Esophagus squamous epithelium (tissue), 5 donors: Measurements from ENCODE around the gene SERPINB7. TPM values are rescaled to one million over a fixed set of nuclear protein-coding genes. Genes with fewer than 3 reads are reported as not detected.

ENCODE experiments used
- DNase-seq: peaks from one replicate; lab custom pipeline; 2025; lab: John Stamatoyannopoulos, UW
- H3K27ac ChIP-seq, 4 donors: fragments of 200-600 bp; sonication (generic); one replicate each; pipeline ENCODE4 v1.5.1; 2016 to 2019; ENCODE audit warnings: mild to moderate bottlenecking in 1 of 4
- H3K27me3 ChIP-seq, 4 donors: fragments of 200-600 bp; sonication (generic); 1 replicate in 3 of 4; 2 replicates in 1 of 4; pipeline versions ENCODE4 v1.5.1 to v1.6.0; 2017 to 2021; ENCODE audit warnings: antibody characterized with exemption in 1 of 4
- H3K36me3 ChIP-seq, 3 donors: fragments of 200-600 bp; sonication (generic); one replicate each; pipeline ENCODE4 v1.5.1; 2016 to 2019
- H3K4me1 ChIP-seq, 3 donors: fragments of 200-600 bp; sonication (generic); one replicate each; pipeline ENCODE4 v1.5.1; 2017 to 2019
- H3K4me3 ChIP-seq, 4 donors: fragments of 200-600 bp; sonication (generic); 1 replicate in 3 of 4; 2 replicates in 1 of 4; pipeline ENCODE4 v1.5.1; 2016 to 2019; ENCODE audit warnings: mild to moderate bottlenecking in 2 of 4, moderate library complexity in 1 of 4
- H3K9me3 ChIP-seq, 3 donors: fragments of 200-600 bp; sonication (generic); one replicate each; pipeline ENCODE4 v1.5.1; 2016 to 2019
- POLR2A ChIP-seq, 4 donors: fragments of 450-650 bp; IDR thresholded peaks; one replicate each; pipeline ENCODE4 v1.6.1; 2017; ENCODE audit warnings: antibody characterized with exemption in 4 of 4, mild to moderate bottlenecking in 4 of 4, moderate library complexity in 3 of 4
- WGBS, 2 donors: methylation state at CpG; one replicate each; pipeline ENCODE4 v1.1.5; 2018; 5-methylcytosine and 5-hydroxymethylcytosine counted together
- intact Hi-C: fragments of 100-400 bp; cut with DNase I; formaldehyde crosslinking; loops from one replicate; pipeline ENCODE4 v1.15.0; 2022
- total RNA-seq, 4 donors: library from RNA; depleted of rRNA; stranded (reverse); fragments of >200 nt; gene quantifications; one replicate each; pipeline ENCODE4 v1.1.0, GENCODE V29; 2016
- TF ChIP-seq, protein P1 (sequence below), 6 experiments: fragments of 450-650 bp in 4 of 6; fragments of 200-600 bp in 2 of 6; sonication (generic) in 2 of 6; IDR thresholded peaks; one replicate each; pipeline ENCODE4 v1.5.1; 2016 to 2019; ENCODE audit warnings: antibody characterized with exemption in 6 of 6, mild to moderate bottlenecking in 4 of 6, moderate library complexity in 4 of 6
- donor health status: DM: yes; HTN: yes; CAD: no.

SERPINB7 gene, protein sequence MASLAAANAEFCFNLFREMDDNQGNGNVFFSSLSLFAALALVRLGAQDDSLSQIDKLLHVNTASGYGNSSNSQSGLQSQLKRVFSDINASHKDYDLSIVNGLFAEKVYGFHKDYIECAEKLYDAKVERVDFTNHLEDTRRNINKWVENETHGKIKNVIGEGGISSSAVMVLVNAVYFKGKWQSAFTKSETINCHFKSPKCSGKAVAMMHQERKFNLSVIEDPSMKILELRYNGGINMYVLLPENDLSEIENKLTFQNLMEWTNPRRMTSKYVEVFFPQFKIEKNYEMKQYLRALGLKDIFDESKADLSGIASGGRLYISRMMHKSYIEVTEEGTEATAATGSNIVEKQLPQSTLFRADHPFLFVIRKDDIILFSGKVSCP
- 1 to 10 TPM in 2 of 4 donors, under 1 TPM in 1, not detected in 1; 0.21 to 1.6 (median 1.1) TPM for total RNA-seq

DNA sequence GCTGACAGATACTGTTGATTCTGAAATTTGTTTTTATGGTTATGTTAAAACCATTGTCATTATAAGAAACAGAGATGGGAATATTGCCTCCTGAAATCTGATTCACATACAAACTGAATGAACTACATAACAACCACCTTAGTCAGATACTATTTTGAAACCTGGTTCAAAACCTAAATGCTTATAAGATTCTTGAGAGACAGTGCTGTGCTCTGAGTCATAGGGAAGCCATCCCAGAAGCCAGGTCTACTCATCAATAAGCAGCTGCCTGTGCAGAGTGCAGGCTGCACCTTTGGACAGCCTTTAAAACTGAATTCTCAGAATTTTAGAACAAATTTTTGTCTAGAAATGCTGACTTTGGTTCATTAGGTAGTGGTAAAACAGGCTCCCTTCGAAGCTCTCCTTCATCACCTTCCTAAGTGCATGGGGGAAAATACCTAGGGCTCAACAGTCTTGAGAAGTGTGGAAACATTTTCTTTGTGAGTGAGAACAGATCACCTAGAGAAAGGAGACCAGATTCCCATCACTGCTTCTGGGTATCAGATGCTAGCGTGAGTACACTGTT is at the start of gene SERPINB7:
Gene SERPINB7 (plus strand): TSS at position 253 of the 565 bp plus-strand sequence. CDS start 6,955 bp downstream, outside the sequence.
- WGBS, 2 donors: 64 to 69% methylated on average over 2 of the region's 2 CpGs
- Histone ChIP-seq H3K4me1 (peaks cover 0 to 21% (median 0%) of the 10 kb centered on the region in 3 donors), H3K36me3 (no peaks in the 10 kb centered on the region), H3K4me3 (no peak within 1 kb of the TSS), H3K27ac (peak within 1 kb of the TSS in 2 of 4 donors; percentile 23 to 32), H3K9me3 (no peaks in the 10 kb centered on the region), H3K27me3 (no peaks in the 10 kb centered on the region)
- no peak for DNase-seq
- intact Hi-C loops: no loop called here
- TF ChIP-seq, protein P1, sequence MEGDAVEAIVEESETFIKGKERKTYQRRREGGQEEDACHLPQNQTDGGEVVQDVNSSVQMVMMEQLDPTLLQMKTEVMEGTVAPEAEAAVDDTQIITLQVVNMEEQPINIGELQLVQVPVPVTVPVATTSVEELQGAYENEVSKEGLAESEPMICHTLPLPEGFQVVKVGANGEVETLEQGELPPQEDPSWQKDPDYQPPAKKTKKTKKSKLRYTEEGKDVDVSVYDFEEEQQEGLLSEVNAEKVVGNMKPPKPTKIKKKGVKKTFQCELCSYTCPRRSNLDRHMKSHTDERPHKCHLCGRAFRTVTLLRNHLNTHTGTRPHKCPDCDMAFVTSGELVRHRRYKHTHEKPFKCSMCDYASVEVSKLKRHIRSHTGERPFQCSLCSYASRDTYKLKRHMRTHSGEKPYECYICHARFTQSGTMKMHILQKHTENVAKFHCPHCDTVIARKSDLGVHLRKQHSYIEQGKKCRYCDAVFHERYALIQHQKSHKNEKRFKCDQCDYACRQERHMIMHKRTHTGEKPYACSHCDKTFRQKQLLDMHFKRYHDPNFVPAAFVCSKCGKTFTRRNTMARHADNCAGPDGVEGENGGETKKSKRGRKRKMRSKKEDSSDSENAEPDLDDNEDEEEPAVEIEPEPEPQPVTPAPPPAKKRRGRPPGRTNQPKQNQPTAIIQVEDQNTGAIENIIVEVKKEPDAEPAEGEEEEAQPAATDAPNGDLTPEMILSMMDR (IDR thresholded peaks at IDR 0.05): no peak
- no peak for TF ChIP-seq POLR2A (IDR thresholded peaks at IDR 0.05)

- 8 to 88% methylated on average over 2 to 3 of the region's 3 CpGs for WGBS, 2 donors
Observed at GRCh38 chr18:63725682-63726480, 49.3 kb upstream of the SERPINB7 start.

GRCh38 chr18:63730773-63731172 is 44.4 kb upstream of the SERPINB7 start:
- Histone ChIP-seq H3K4me1 (peaks cover 0 to 39% (median 2%) of the 10 kb centered on the region in 3 donors), H3K36me3 (no peaks in the 10 kb centered on the region), H3K27ac (peak overlapping the region; percentile 53 to 82 (median 76)), H3K27me3 (no peaks in the 10 kb centered on the region), H3K4me3 (no peak overlapping the region), H3K9me3 (no peaks in the 10 kb centered on the region)
- no peak for DNase-seq
- WGBS, 2 donors: 21 to 47% methylated on average over 5 of the region's 5 CpGs
- TF ChIP-seq, protein P1 (IDR thresholded peaks at IDR 0.05): no peak
- no peak for TF ChIP-seq POLR2A (IDR thresholded peaks at IDR 0.05)
- intact Hi-C loops: no loop called here

More at GRCh38 chr18:63725682-63726480, 49.3 kb upstream of the SERPINB7 start:
- TF ChIP-seq, protein P1 (IDR thresholded peaks at IDR 0.05): no peak
- no peak for TF ChIP-seq POLR2A (IDR thresholded peaks at IDR 0.05)
- DNase-seq: no peak
- Histone ChIP-seq H3K36me3 (peaks cover 0 to 20% (median 0%) of the 10 kb centered on the region in 3 donors), H3K27me3 (no peaks in the 10 kb centered on the region), H3K27ac (no peak overlapping the region), H3K4me1 (peaks cover 0 to 15% (median 0%) of the 10 kb centered on the region in 3 donors), H3K9me3 (no peaks in the 10 kb centered on the region), H3K4me3 (no peak overlapping the region)
- intact Hi-C loops: no loop called here

- Histone ChIP-seq H3K9me3 (no peaks in the 10 kb centered on the region), H3K4me1 (peaks cover 0 to 40% (median 2%) of the 10 kb centered on the region in 3 donors), H3K27me3 (no peaks in the 10 kb centered on the region), H3K27ac (peak overlapping the region; percentile 53 to 82 (median 76)), H3K36me3 (no peaks in the 10 kb centered on the region), H3K4me3 (no peak overlapping the region)
- TF ChIP-seq, protein P1 (IDR thresholded peaks at IDR 0.05): no peak
- no peak for TF ChIP-seq POLR2A (IDR thresholded peaks at IDR 0.05)
- no peak for DNase-seq
- intact Hi-C loops: no loop called here
- 40 to 67% methylated on average over 1 to 3 of the region's 3 CpGs for WGBS, 2 donors
Observed at GRCh38 chr18:63731215-63731614, 44.0 kb upstream of the SERPINB7 start.
